ENCODE data around the gene NMT2. TPM values are rescaled to one million over a fixed set of nuclear protein-coding genes. Genes with fewer than 3 reads are reported as not detected.

The NMT2 gene
- 21.2 to 26.3 TPM (median 22.7 TPM) in 5 replicates for total RNA-seq (2022; extraction: Qiagen RNA extraction)

DNA sequence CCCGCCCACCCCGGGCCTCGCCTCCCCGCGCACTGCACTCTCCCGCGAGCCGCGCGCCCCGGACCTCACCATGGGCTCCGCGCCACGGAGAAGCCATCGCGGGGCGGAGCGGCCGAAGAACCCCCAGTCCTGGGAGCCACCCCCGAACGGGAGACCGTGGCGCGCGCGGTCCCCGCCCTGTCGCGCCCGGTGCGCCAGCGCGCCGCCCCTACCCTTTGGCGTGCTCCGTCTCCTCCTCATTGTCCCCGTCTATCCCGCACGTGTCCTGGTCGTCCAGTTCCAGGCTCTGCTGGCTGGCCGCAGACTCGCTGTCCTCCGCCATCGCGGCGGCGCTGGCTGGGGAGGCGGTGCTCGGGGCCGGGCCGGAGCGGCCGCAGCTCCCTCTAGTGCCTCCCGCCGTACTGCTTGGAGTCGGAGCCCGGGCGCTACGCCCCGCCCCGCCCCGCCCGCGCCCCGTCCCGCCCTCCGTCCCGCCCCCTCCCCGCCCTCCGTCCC is at the start of gene NMT2:
NMT2 (minus strand) TSS at position 403 of the 495 bp plus-strand sequence; CDS start at position 322, 81 bp downstream.

GRCh38 chr10:15097011-15097812 is 71.3 kb downstream of the NMT2 start, which contains the start of gene RPP38:
RPP38 (plus strand) TSS chr10:15097355; CDS start chr10:15103315, 5,960 bp downstream.

DNA sequence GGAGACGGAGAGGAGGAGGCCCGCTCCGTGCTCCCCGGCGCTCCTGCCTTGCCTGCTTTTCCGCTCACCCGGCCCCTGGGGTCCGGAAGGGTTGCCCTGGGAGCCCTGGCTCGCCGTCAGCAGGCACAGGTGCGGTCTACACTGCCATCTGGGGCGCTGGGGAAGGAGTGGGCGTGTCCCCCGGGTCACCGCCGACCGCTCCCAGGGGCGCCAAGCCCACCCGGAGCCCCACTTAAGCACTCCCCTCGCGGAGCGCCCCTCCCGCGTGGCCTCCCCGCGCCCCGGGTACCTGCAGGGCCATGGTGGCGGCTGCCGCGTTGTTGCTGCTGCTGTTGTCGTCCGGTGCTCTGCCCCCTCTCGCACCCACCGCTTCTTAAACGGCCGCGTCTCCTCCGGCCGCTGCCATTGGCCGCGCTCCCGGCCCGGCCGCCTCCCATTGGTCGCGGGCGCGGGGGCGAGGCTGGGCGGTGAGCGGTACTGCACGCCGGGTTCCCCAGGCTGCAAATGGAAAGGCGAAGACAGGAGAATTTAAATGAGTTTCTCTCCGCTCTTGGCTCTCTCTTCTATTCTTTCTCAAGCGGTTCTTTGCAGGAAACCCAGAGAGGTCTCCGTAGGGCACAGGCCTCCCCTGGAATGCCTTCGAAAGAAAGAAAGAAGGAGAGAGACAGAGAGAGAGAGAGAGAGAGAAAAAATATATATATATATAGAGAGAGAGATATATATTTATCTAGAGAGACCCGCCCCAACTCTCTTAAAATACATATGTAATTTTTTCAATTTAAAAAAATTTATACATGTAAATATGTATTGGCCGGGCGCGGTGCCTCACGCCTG is 79.8 kb downstream of the NMT2 start, which contains the start of gene ACBD7:
ACBD7 (minus strand) TSS at position 349 of the 834 bp plus-strand sequence; CDS start at position 301, 48 bp downstream.

Other genes starting within 250 kb of the NMT2 start
- 3.7 to 8.1 TPM (median 5.3 TPM) in 5 replicates for gene DCLRE1C, start 214.6 kb downstream of the NMT2 start, total RNA-seq (2022; extraction: Qiagen RNA extraction)
- gene MEIG1, start 209.3 kb downstream of the NMT2 start, total RNA-seq (2022; extraction: Qiagen RNA extraction), result 0.48 to 1.2 TPM (median 0.80 TPM) in 5 replicates
- gene OLAH, start 124.8 kb downstream of the NMT2 start, total RNA-seq (2022; extraction: Qiagen RNA extraction), result 0.39 to 1.0 TPM (median 0.51 TPM) in 5 replicates
- gene ACBD7, start 79.9 kb downstream of the NMT2 start, total RNA-seq (2022; extraction: Qiagen RNA extraction), result 0.81 to 1.3 TPM (median 0.95 TPM) in 5 replicates
- 32.8 to 36.5 TPM (median 35.0 TPM) in 5 replicates for gene RPP38, start 71.3 kb downstream of the NMT2 start, total RNA-seq (2022; extraction: Qiagen RNA extraction)
- 21.9 to 24.4 TPM (median 23.4 TPM) in 5 replicates for gene FAM171A1, start 202.6 kb upstream of the NMT2 start, total RNA-seq (2022; extraction: Qiagen RNA extraction)

Measured in A549 treated with Mapracorat at 1 μM for 4 hours (cell line).